H9 (cell line): Measurements from ENCODE around the gene MEGF9. TPM values are rescaled to one million over a fixed set of nuclear protein-coding genes. Genes with fewer than 3 reads are reported as not detected.

Experiments used
- DNase-seq: peaks from one replicate; pipeline ENCODE4 v3.0.0-alpha.2; 2017
- H2AFZ ChIP-seq: one replicate; pipeline ENCODE4 v1.6.1; 2013; ENCODE audit warnings: mild to moderate bottlenecking, low read length, control low read depth, moderate library complexity
- H2AK5ac ChIP-seq: 2 replicates; pipeline ENCODE4 v1.6.1; 2013; ENCODE audit warnings: low read length, control low read depth, mixed read lengths; ENCODE audit not compliant: insufficient read length
- H2BK120ac ChIP-seq: one replicate; pipeline ENCODE4 v1.6.1; 2013; ENCODE audit warnings: low read depth, mild to moderate bottlenecking, low read length, control low read depth, inconsistent platforms; ENCODE audit not compliant: poor library complexity, severe bottlenecking
- H2BK12ac ChIP-seq: 2 replicates; pipeline ENCODE4 v1.6.1; 2013; ENCODE audit warnings: low read length, control low read depth, mixed read lengths, low read depth; ENCODE audit not compliant: insufficient read length
- H2BK15ac ChIP-seq: 2 replicates; pipeline ENCODE4 v1.6.1; 2013; ENCODE audit warnings: low read depth, low read length, control low read depth
- H2BK20ac ChIP-seq: one replicate; pipeline ENCODE4 v1.6.1; 2013; ENCODE audit warnings: low read depth, mild to moderate bottlenecking, low read length, control low read depth, inconsistent platforms; ENCODE audit not compliant: poor library complexity, severe bottlenecking
- H2BK5ac ChIP-seq: 2 replicates; pipeline ENCODE4 v1.6.1; 2013; ENCODE audit warnings: low read length, control low read depth, mixed read lengths; ENCODE audit not compliant: insufficient read length
- H3K14ac ChIP-seq: 2 replicates; pipeline ENCODE4 v1.6.1; 2013; ENCODE audit warnings: low read length, control low read depth; ENCODE audit not compliant: insufficient read depth
- H3K18ac ChIP-seq: 2 replicates; pipeline ENCODE4 v1.6.1; 2013; ENCODE audit warnings: low read depth, mild to moderate bottlenecking, mixed read lengths, low read length, control low read depth; ENCODE audit not compliant: insufficient read length
- H3K23ac ChIP-seq: 2 replicates; pipeline ENCODE4 v1.6.1; 2013; ENCODE audit warnings: low read length, control low read depth, mixed read lengths, low read depth; ENCODE audit not compliant: insufficient read length
- H3K23me2 ChIP-seq: 2 replicates; pipeline ENCODE4 v1.6.1; 2013; ENCODE audit warnings: low read depth, mild to moderate bottlenecking, mixed read lengths, low read length, control low read depth; ENCODE audit not compliant: insufficient read length, poor library complexity, severe bottlenecking
- H3K27ac ChIP-seq: 2 replicates; pipeline ENCODE4 v1.5.1; 2013; ENCODE audit warnings: low read length, control low read depth, mixed read lengths, low read depth; ENCODE audit not compliant: insufficient read length
- H3K27me3 ChIP-seq: 2 replicates; pipeline ENCODE4 v1.6.1; 2013; ENCODE audit warnings: low read length, control low read depth, inconsistent platforms; ENCODE audit not compliant: insufficient read depth
- H3K4ac ChIP-seq: 2 replicates; pipeline ENCODE4 v1.6.1; 2013; ENCODE audit warnings: low read depth, mild to moderate bottlenecking, control low read depth, inconsistent platforms, low read length, moderate library complexity
- H3K4me1 ChIP-seq: 2 replicates; pipeline ENCODE4 v1.6.1; 2013; ENCODE audit warnings: low read length, control low read depth, inconsistent platforms; ENCODE audit not compliant: insufficient read depth
- H3K4me2 ChIP-seq: 2 replicates; pipeline ENCODE4 v1.6.1; 2013; ENCODE audit warnings: low read length, control low read depth, mixed read lengths; ENCODE audit not compliant: insufficient read length, insufficient read depth
- H3K56ac ChIP-seq: 2 replicates; pipeline ENCODE4 v1.6.1; 2013; ENCODE audit warnings: low read depth, mild to moderate bottlenecking, mixed read lengths, low read length, control low read depth; ENCODE audit not compliant: insufficient read length
- H3K79me1 ChIP-seq: 2 replicates; pipeline ENCODE4 v1.6.1; 2013; ENCODE audit warnings: low read depth, mild to moderate bottlenecking, moderate library complexity, low read length, control low read depth, inconsistent platforms; ENCODE audit not compliant: insufficient read depth, poor library complexity, severe bottlenecking
- H3K79me2 ChIP-seq: 2 replicates; pipeline ENCODE4 v1.6.1; 2013; ENCODE audit warnings: low read length, control low read depth, inconsistent platforms; ENCODE audit not compliant: insufficient read depth
- H3K9ac ChIP-seq: 2 replicates; pipeline ENCODE4 v1.6.1; 2013; ENCODE audit warnings: low read length, control low read depth, mixed read lengths; ENCODE audit not compliant: insufficient read length; ENCODE audit errors: extremely low read depth
- H3K9me3 ChIP-seq: one replicate; pipeline ENCODE4 v1.6.1; 2013; ENCODE audit warnings: low read depth, low read length, inconsistent platforms; ENCODE audit not compliant: control insufficient read depth
- H3T11ph ChIP-seq: one replicate; pipeline ENCODE4 v1.6.1; 2013; ENCODE audit warnings: mild to moderate bottlenecking, low read length, control low read depth, inconsistent platforms
- H4K20me1 ChIP-seq: one replicate; pipeline ENCODE4 v1.6.1; 2013; ENCODE audit not compliant: control insufficient read depth, insufficient read length, insufficient read depth
- H4K5ac ChIP-seq: 2 replicates; pipeline ENCODE4 v1.6.1; 2013; ENCODE audit warnings: low read depth, mild to moderate bottlenecking, mixed read lengths, low read length, control low read depth; ENCODE audit not compliant: insufficient read length
- H4K8ac ChIP-seq: replicated peaks from 2 replicates; pipeline ENCODE4 v1.6.1; 2013; ENCODE audit warnings: low read length, control low read depth, mixed read lengths, low read depth; ENCODE audit not compliant: insufficient read length
- H4K91ac ChIP-seq: 2 replicates; pipeline ENCODE4 v1.6.1; 2013; ENCODE audit warnings: low read depth, mild to moderate bottlenecking, moderate library complexity, mixed read lengths, low read length, control low read depth; ENCODE audit not compliant: insufficient read length
- H3K27ac Mint-ChIP-seq, 3 experiments: 2 replicates in 2 of 3; 3 replicates in 1 of 3; pipeline ENCODE4 v1.8.0; 2020 to 2021; ENCODE audit warnings: mixed read lengths in 3 of 3, mild to moderate bottlenecking in 1 of 3, moderate library complexity in 1 of 3
- H3K27me3 Mint-ChIP-seq: 2 replicates; pipeline ENCODE4 v1.8.0; 2021; ENCODE audit warnings: low read depth, mild to moderate bottlenecking, moderate library complexity, mixed read lengths
- H3K36me3 Mint-ChIP-seq, 3 experiments: 2 replicates in 2 of 3; 3 replicates in 1 of 3; pipeline ENCODE4 v1.8.0; 2020 to 2021; ENCODE audit warnings: low read depth in 3 of 3, mixed read lengths in 3 of 3; ENCODE audit not compliant: insufficient read depth in 1 of 3
- H3K4me1 Mint-ChIP-seq, 2 experiments: 2 replicates each; pipeline ENCODE4 v1.8.0; 2020; ENCODE audit warnings: mixed read lengths in 2 of 2
- H3K4me3 Mint-ChIP-seq, 2 experiments: 2 replicates in 1 of 2; 3 replicates in 1 of 2; pipeline ENCODE4 v1.8.0; 2020 to 2021; ENCODE audit warnings: mild to moderate bottlenecking in 2 of 2, mixed read lengths in 2 of 2, moderate library complexity in 1 of 2
- H3K9me3 Mint-ChIP-seq, 2 experiments: 2 replicates in 1 of 2; 3 replicates in 1 of 2; pipeline ENCODE4 v1.8.0; 2020; ENCODE audit warnings: mild to moderate bottlenecking in 2 of 2, mixed read lengths in 2 of 2, moderate library complexity in 1 of 2
- total RNA-seq: library from RNA; stranded (reverse); gene quantifications from 2 replicates; pipeline ENCODE4 v1.2.1, GENCODE V29; 2021
- TF ChIP-seq, protein P1 (sequence below): fragments of 200-600 bp; sonication (generic); conservative IDR thresholded peaks from 3 replicates; pipeline ENCODE4 v1.8.0; 2021; ENCODE audit warnings: antibody characterized with exemption, mild to moderate bottlenecking

Gene MEGF9
- total RNA-seq, 1 experiment from 2014 or later: 0.94 TPM

DNA sequence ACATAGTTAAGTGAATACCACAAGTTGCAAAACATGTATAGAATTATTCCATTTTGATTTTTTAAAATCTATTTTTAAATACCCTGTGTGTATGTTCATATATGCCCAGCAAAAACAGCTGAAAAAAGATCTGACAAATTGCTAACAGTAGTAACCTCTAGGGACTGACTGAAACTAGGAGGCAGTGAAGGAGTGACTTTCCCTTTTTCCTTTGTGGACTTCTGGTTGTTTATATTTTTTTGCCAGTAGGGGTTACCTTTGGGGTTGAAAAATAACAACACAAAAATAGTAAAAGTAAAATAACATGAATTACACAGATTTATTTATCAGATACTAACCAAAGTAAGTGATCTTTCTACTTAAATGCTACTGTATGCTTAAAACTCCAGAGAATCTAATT, 2.9 kb downstream of the MEGF9 start:
- Mint-ChIP-seq H3K27me3 (peaks cover 34% of the 10 kb centered on the region), H3K9me3 (no peaks in the 10 kb centered on the region), H3K36me3 (no peaks in the 10 kb centered on the region), H3K4me1 (peaks cover 14 to 28% of the 10 kb centered on the region in 2 experiments), H3K27ac (no peak overlapping the region), H3K4me3 (no peak overlapping the region)
- DNase-seq: no peak
- no peak overlapping the region for H3T11ph ChIP-seq
- no peak overlapping the region for H3K56ac ChIP-seq
- peaks cover 10% of the 10 kb centered on the region for H3K23me2 ChIP-seq
- no peak overlapping the region for H4K5ac ChIP-seq
- H2AFZ ChIP-seq: no peak overlapping the region
- no peak overlapping the region for H3K27ac ChIP-seq
- no peak overlapping the region for H3K23ac ChIP-seq
- H4K20me1 ChIP-seq: no peaks in the 10 kb centered on the region
- no peaks in the 10 kb centered on the region for H3K79me1 ChIP-seq
- no peak overlapping the region for H3K4ac ChIP-seq
- no peak overlapping the region for H2BK12ac ChIP-seq
- no peak overlapping the region for H4K91ac ChIP-seq
- H2BK20ac ChIP-seq: no peak overlapping the region
- H3K18ac ChIP-seq: no peak overlapping the region
- H4K8ac ChIP-seq: no peak overlapping the region
- no peak overlapping the region for H3K4me2 ChIP-seq
- H2AK5ac ChIP-seq: no peak overlapping the region
- TF ChIP-seq, protein P1, sequence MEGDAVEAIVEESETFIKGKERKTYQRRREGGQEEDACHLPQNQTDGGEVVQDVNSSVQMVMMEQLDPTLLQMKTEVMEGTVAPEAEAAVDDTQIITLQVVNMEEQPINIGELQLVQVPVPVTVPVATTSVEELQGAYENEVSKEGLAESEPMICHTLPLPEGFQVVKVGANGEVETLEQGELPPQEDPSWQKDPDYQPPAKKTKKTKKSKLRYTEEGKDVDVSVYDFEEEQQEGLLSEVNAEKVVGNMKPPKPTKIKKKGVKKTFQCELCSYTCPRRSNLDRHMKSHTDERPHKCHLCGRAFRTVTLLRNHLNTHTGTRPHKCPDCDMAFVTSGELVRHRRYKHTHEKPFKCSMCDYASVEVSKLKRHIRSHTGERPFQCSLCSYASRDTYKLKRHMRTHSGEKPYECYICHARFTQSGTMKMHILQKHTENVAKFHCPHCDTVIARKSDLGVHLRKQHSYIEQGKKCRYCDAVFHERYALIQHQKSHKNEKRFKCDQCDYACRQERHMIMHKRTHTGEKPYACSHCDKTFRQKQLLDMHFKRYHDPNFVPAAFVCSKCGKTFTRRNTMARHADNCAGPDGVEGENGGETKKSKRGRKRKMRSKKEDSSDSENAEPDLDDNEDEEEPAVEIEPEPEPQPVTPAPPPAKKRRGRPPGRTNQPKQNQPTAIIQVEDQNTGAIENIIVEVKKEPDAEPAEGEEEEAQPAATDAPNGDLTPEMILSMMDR: no peak
- H2BK15ac ChIP-seq: no peak overlapping the region
- no peaks in the 10 kb centered on the region for H3K4me1 ChIP-seq
- H3K9ac ChIP-seq: no peak overlapping the region
- no peak overlapping the region for H2BK5ac ChIP-seq
- no peak overlapping the region for H2BK120ac ChIP-seq
- peaks cover 13% of the 10 kb centered on the region; the same call in 1 of the 2 replicates for H3K27me3 ChIP-seq
- H3K9me3 ChIP-seq: no peaks in the 10 kb centered on the region
- H3K14ac ChIP-seq: no peak overlapping the region
- H3K79me2 ChIP-seq: no peaks in the 10 kb centered on the region
